ENCODE data around the gene SAP30BP.

The SAP30BP gene

GRCh38 chr17:75743625-75744206 lies 76.6 kb downstream of the SAP30BP start:
- DNase-seq: no peak

DNA sequence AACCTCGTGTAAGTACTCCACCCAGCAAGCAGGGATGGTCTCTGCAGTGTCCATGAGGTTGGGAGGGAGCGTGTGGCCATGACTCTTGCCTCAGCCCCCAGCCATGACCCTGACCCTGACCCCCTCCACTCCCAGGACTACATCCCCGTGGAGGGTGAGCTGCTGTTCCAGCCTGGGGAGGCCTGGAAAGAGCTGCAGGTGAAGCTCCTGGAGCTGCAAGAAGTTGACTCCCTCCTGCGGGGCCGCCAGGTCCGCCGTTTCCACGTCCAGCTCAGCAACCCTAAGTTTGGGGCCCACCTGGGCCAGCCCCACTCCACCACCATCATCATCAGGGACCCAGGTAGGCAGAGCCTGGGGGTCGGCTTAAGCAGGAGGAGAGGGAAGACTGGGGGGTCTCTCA lies 81.6 kb downstream of the SAP30BP start:
- no peak for DNase-seq

DNA sequence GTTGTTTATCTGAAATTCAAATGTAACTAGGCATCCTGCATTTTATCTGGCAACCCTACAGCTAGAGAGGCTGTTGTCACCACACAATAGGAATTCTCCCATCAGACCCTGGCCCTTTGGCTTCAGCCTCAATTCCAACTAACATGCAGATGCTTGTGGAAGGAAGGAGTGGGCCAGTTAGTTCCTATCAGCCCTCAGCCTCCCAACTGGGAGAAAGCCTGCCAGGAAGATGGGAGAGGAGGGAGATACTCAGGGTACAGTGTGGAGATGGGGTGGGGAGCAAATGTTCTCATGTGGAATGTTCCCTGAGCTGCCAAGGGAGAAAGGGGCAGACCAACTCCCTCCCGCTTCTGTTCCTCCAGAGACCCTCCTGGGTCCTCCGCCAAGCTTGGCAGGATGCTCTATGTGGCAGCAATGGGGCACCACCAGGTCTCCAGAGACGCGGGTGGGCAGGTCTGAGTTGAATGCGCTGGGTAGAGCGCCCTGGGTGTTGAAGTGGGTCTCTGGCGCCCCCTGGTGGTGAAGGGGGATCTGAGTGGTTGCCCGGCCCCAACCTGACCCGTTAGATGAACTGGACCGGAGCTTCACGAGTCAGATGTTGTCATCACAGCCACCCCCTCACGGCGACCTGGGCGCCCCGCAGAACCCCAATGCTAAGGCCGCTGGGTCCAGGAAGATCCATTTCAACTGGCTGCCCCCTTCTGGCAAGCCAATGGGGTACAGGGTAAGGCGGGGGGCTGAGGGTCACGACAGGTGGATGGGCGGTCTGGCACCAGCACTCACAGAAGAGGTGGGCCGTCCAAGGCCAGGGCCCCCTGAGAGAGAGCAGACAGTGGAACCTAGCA lies 82.6 kb downstream of the SAP30BP start:
- peak; percentile 51 for DNase-seq

- DNase-seq: no peak
Measured at GRCh38 chr17:75750661-75751423, 83.7 kb downstream of the SAP30BP start.

DNA sequence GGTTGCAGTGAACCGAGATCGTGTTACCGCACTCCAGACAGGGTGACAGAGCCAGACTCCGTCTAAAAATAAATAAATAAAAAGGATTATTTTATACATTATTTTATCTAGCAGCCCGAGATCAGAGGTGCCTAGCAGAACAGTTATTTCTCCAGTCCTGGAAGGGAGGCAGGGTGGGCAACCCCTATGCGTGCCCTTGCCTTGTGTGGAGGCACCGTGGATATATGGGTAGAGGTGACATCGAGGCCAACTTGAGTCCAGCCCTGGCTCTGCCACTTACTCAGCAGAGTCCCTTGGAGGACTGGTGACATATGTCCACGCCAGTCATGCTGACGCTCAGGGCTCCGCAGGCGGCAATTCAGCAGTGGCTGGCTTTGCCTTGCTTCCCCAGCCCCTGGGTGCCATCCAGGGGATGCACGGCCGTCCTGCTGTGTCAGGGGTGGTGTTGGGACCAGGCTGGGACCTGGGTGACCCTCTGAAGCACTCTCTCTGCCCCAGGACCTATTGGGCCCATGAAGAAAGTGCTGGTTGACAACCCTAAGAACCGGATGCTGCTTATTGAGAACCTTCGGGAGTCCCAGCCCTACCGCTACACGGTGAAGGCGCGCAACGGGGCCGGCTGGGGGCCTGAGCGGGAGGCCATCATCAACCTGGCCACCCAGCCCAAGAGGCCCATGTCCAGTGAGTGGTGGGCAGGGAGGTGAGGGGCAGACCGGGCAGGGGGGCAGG lies 84.7 kb downstream of the SAP30BP start:
- no peak for DNase-seq

GRCh38 chr17:75752405-75752709 lies 85.2 kb downstream of the SAP30BP start:
- DNase-seq: no peak

GRCh38 chr17:75752802-75753513 lies 85.8 kb downstream of the SAP30BP start:
- DNase-seq: no peak

DNA sequence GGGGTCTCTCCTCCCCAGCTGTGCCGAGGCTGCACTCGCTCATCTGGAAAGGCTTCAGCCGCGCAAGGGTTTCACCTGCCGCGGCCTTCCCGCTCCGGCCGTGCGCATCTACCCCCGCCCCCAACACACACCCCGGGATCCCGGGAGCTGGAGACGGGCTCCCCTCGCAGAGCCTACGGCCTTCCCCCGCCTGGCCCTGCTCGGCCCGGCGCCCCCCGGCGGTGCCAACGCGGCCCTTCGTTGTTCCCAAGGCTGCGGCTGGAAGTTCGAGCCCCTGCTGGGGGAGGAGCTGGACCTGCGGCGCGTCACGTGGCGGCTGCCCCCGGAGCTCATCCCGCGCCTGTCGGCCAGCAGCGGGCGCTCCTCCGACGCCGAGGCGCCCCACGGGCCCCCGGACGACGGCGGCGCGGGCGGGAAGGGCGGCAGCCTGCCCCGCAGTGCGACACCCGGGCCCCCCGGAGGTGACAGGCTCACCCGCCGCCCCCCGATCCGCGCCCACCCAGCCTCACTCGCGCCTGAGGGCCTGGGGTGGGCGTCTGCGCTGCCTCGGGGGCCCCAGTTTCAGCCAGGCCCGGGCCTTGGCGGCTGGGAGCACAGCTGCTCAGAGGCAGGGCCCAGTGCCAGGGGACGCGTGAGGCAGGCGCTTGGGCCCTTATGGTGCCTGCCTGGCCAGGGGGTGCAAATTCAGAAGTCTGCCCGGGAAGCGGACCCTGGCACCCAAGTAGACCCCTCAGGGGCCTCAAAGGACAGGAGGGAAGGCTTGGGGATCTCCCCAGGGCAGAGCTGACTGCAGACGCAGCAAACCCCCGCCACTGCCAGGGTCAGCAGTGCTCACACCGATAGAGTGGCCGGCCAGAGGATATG lies 86.6 kb downstream of the SAP30BP start:
- peak; percentile 72 for DNase-seq

GRCh38 chr17:75754378-75755204 lies 87.5 kb downstream of the SAP30BP start:
- no peak for DNase-seq

DNA sequence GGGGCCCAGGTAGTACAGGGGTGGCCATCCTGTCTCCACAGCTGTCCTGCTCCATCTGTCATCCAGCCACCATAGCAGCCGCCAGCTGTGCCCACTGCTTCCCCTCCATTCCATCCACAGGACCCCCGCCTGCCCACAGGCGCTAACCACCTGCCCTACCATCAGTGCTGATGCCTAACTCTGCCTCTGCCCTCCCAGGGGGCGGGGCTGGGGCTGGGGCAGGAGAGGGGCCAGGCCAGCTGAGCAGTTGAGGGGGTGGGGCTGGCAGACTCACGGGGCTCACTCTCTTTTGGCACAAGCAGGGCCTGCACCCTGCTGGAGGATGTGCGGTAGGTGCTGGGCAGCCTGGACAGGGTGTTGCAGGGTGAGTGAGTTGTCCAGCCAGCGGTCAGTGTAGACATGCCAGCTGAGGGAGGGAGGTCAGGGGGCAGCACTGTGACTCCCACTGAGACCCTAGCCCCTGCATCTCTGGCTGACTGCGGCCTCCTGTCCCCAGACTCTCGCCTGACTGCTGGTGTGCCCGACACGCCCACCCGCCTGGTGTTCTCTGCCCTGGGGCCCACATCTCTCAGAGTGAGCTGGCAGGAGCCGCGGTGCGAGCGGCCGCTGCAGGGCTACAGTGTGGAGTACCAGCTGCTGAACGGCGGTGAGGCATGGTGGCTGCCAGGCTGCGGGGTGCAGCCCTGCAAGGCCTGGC lies 88.2 kb downstream of the SAP30BP start:
- no peak for DNase-seq

DNA sequence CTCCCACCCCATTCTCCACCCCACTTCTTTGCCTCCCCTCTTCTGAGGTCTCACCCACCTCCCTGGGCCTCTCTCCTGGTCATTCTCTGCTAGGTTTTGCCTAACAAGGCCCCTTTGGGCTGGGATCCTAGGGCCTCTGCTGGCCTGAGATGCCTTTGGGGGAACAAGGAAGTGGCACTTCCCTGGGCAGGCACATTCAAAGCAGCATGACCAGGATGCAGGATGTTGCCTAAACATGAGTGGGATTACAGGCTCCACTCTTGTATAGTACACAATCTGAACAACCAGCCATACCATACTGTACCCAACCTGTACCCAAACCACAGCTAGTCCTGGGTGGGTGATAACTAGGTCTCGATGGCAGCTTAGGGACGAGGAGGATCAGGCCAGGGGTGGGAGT lies 88.9 kb downstream of the SAP30BP start:
- no peak for DNase-seq

DNA sequence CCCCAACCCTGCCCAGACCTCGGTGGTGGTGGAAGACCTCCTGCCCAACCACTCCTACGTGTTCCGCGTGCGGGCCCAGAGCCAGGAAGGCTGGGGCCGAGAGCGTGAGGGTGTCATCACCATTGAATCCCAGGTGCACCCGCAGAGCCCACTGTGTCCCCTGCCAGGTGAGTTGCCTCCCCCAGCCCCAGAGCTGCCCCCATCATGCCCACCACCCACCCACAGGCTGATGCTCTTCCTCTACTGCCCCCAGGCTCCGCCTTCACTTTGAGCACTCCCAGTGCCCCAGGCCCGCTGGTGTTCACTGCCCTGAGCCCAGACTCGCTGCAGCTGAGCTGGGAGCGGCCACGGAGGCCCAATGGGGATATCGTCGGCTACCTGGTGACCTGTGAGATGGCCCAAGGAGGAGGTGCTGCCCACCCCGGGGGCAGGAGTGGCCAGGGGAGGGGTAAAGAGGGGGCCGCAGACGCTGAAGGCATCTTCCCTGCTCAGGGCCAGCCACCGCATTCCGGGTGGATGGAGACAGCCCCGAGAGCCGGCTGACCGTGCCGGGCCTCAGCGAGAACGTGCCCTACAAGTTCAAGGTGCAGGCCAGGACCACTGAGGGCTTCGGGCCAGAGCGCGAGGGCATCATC lies 89.4 kb downstream of the SAP30BP start:
- no peak for DNase-seq

- DNase-seq: no peak
Measured at GRCh38 chr17:75757086-75757681, 90.0 kb downstream of the SAP30BP start.
